ENCODE results near the gene NMRAL1.

Gene NMRAL1

GRCh38 chr16:4463522-4464163, 10.8 kb downstream of the NMRAL1 start:
- DNase-seq, result peak; percentile 81

- DNase-seq, result no peak
Measured at GRCh38 chr16:4461250-4462085, 13.0 kb downstream of the NMRAL1 start.

GRCh38 chr16:4460936-4461249, 13.5 kb downstream of the NMRAL1 start:
- no peak for DNase-seq

- no peak for DNase-seq
Measured at GRCh38 chr16:4455951-4456350, 18.5 kb downstream of the NMRAL1 start.

- no peak for DNase-seq
Measured at GRCh38 chr16:4455081-4455480, 19.3 kb downstream of the NMRAL1 start.

GRCh38 chr16:4454623-4455022, 19.8 kb downstream of the NMRAL1 start:
- no peak for DNase-seq

- DNase-seq, result no peak
Measured at GRCh38 chr16:4452674-4453073, 21.8 kb downstream of the NMRAL1 start.

- no peak for DNase-seq
Measured at GRCh38 chr16:4450931-4451519, 23.4 kb downstream of the NMRAL1 start.

GRCh38 chr16:4450430-4450829, 24.0 kb downstream of the NMRAL1 start:
- no peak for DNase-seq

- no peak for DNase-seq
Measured at GRCh38 chr16:4443986-4444385, 30.4 kb downstream of the NMRAL1 start.

- no peak for DNase-seq
Measured at GRCh38 chr16:4443271-4443670, 31.2 kb downstream of the NMRAL1 start.

- DNase-seq, result no peak
Measured at GRCh38 chr16:4442371-4442770, 32.1 kb downstream of the NMRAL1 start.

GRCh38 chr16:4437366-4437765, 37.1 kb downstream of the NMRAL1 start:
- no peak for DNase-seq

GRCh38 chr16:4435337-4436067, 38.9 kb downstream of the NMRAL1 start:
- no peak for DNase-seq

- no peak for DNase-seq
Measured at GRCh38 chr16:4433914-4434787, 40.3 kb downstream of the NMRAL1 start.

- no peak for DNase-seq
Measured at GRCh38 chr16:4433228-4433627, 41.2 kb downstream of the NMRAL1 start.

- no peak for DNase-seq
Measured at GRCh38 chr16:4431023-4431422, 43.4 kb downstream of the NMRAL1 start.

- DNase-seq, result no peak
Measured at GRCh38 chr16:4428500-4428899, 45.9 kb downstream of the NMRAL1 start.

- DNase-seq, result no peak
Measured at GRCh38 chr16:4426722-4427372, 47.6 kb downstream of the NMRAL1 start.

- no peak for DNase-seq
Measured at GRCh38 chr16:4426021-4426684, 48.3 kb downstream of the NMRAL1 start.

- DNase-seq, result peak; percentile 87
Measured at GRCh38 chr16:4425378-4426020, 48.9 kb downstream of the NMRAL1 start, which contains the start of gene DNAJA3. Gene DNAJA3 (plus strand): TSS chr16:4425868. CDS start chr16:4425882, 14 bp downstream.

Data from NCI-H226 (cell line).